ENCODE measurements around the gene OR7G1.

Gene OR7G1, protein sequence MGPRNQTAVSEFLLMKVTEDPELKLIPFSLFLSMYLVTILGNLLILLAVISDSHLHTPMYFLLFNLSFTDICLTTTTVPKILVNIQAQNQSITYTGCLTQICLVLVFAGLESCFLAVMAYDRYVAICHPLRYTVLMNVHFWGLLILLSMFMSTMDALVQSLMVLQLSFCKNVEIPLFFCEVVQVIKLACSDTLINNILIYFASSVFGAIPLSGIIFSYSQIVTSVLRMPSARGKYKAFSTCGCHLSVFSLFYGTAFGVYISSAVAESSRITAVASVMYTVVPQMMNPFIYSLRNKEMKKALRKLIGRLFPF

DNA sequence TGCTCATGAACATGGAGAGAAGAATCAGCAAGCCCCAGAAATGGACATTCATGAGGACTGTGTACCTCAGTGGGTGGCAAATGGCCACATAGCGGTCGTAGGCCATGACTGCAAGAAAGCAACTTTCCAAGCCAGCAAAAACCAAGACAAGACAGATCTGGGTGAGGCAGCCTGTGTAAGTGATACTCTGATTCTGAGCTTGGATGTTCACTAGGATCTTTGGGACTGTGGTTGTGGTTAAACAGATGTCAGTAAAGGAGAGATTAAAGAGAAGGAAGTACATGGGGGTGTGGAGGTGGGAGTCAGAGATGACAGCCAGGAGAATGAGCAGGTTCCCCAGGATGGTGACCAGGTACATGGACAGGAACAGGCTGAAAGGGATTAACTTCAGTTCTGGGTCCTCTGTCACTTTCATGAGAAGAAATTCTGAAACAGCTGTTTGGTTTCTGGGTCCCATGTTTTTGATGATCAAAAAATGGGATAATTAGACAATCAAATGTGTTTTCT, at the start of gene OR7G1:
TSS of gene OR7G1 (minus strand) at position 457 of the 507 bp plus-strand sequence. CDS start at position 457, 0 bp downstream.
- DNase-seq (ENCODE audit: low spot score) (no peak), ATAC-seq (ENCODE audit: low read depth) (no peak)
- TF ChIP-seq, protein P1, sequence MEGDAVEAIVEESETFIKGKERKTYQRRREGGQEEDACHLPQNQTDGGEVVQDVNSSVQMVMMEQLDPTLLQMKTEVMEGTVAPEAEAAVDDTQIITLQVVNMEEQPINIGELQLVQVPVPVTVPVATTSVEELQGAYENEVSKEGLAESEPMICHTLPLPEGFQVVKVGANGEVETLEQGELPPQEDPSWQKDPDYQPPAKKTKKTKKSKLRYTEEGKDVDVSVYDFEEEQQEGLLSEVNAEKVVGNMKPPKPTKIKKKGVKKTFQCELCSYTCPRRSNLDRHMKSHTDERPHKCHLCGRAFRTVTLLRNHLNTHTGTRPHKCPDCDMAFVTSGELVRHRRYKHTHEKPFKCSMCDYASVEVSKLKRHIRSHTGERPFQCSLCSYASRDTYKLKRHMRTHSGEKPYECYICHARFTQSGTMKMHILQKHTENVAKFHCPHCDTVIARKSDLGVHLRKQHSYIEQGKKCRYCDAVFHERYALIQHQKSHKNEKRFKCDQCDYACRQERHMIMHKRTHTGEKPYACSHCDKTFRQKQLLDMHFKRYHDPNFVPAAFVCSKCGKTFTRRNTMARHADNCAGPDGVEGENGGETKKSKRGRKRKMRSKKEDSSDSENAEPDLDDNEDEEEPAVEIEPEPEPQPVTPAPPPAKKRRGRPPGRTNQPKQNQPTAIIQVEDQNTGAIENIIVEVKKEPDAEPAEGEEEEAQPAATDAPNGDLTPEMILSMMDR (IDR thresholded peaks at IDR 0.05; ENCODE audit: poor library complexity, severe bottlenecking), result no peak
- Histone ChIP-seq H3K27ac (ENCODE audit: poor library complexity, severe bottlenecking) (no peak within 1 kb of the TSS), H3K27me3 (ENCODE audit: insufficient read depth, poor library complexity, severe bottlenecking) (no peaks in the 10 kb centered on the region), H3K36me3 (ENCODE audit: low read depth) (no peaks in the 10 kb centered on the region), H3K4me1 (ENCODE audit: insufficient read depth, poor library complexity, severe bottlenecking) (no peaks in the 10 kb centered on the region), H3K9me3 (ENCODE audit: severe bottlenecking) (no peaks in the 10 kb centered on the region), H3K4me3 (ENCODE audit: severe bottlenecking) (no peak within 1 kb of the TSS)

DNA sequence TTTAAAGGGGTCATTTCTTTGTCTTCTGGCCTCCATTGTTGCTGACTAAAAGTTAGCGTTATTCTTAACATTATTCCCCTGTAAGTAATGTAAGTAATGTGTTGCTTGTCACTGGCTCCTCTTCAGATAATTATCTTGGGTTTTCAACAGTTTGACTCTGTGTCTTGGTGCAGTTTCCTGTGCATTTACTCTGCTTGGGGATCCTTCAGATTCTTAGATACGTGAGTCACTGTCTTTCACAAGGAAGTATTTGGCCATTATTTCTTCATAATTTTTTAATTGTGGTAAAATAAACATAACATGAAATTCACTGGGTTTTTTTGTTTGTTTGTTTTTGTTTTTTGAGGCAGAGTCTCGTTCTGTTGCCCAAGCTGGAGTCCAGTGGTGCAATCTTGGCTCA, 49.7 kb upstream of the OR7G1 start:
- peaks cover 55% of the 10 kb centered on the region for H3K36me3 ChIP-seq (ENCODE audit: low read depth)
- H3K27me3 ChIP-seq (ENCODE audit: insufficient read depth, poor library complexity, severe bottlenecking), result no peaks in the 10 kb centered on the region
- H3K27ac ChIP-seq (ENCODE audit: poor library complexity, severe bottlenecking), result no peak overlapping the region
- H3K4me1 ChIP-seq (ENCODE audit: insufficient read depth, poor library complexity, severe bottlenecking), result no peaks in the 10 kb centered on the region
- no peak for DNase-seq (ENCODE audit: low spot score)
- TF ChIP-seq, protein P1 (IDR thresholded peaks at IDR 0.05; ENCODE audit: poor library complexity, severe bottlenecking), result no peak
- ATAC-seq (ENCODE audit: low read depth), result no peak
- H3K9me3 ChIP-seq (ENCODE audit: severe bottlenecking), result no peaks in the 10 kb centered on the region
- H3K4me3 ChIP-seq (ENCODE audit: severe bottlenecking), result no peak overlapping the region

DNA sequence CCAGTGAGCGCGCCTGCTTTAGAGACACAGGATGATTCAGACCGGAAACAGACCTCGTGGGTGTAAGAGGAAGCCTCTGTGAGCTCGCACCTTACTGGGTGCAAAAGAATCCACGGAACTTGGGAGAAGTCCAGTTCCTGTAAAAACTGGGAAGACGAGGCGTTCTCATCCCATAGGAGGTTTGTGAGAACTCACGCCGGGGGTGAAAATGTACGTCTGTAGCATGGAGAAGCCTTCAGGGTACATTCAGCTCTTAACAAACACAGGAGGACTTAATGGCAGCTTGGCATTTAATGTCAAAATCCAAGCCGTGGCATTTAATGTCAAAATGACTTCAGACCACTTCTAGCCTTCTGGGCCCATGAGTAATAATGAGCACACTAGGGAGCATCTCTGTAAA, 45.9 kb upstream of the OR7G1 start:
- Histone ChIP-seq H3K27ac (ENCODE audit: poor library complexity, severe bottlenecking) (no peak overlapping the region), H3K36me3 (ENCODE audit: low read depth) (peaks cover 91% of the 10 kb centered on the region), H3K4me3 (ENCODE audit: severe bottlenecking) (no peak overlapping the region), H3K9me3 (ENCODE audit: severe bottlenecking) (peaks cover 3% of the 10 kb centered on the region), H3K27me3 (ENCODE audit: insufficient read depth, poor library complexity, severe bottlenecking) (no peaks in the 10 kb centered on the region), H3K4me1 (ENCODE audit: insufficient read depth, poor library complexity, severe bottlenecking) (no peaks in the 10 kb centered on the region)
- TF ChIP-seq, protein P1 (IDR thresholded peaks at IDR 0.05; ENCODE audit: poor library complexity, severe bottlenecking), result no peak
- DNase-seq (ENCODE audit: low spot score) (no peak), ATAC-seq (ENCODE audit: low read depth) (no peak)

DNA sequence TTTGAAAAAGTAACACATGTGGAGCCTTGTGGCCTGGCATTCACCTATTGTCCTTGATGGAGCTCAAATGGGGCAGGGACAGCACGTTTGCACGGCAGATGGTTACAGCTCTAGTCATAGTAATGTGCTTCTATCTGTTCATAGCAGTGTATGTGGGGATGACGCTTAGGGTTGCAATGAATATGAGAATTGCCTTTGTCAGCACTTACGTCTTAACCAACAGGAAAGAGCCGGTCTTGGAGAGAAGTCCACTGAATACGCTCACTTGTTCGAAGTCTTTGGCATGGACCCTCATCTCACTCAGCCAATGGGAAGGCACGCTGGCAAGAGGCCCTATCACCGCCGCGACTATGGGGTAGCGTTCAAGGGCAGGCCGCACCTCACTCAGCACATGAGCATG, 44.3 kb upstream of the OR7G1 start:
- TF ChIP-seq, protein P1 (IDR thresholded peaks at IDR 0.05; ENCODE audit: poor library complexity, severe bottlenecking), result no peak
- H3K27me3 ChIP-seq (ENCODE audit: insufficient read depth, poor library complexity, severe bottlenecking), result no peaks in the 10 kb centered on the region
- DNase-seq (ENCODE audit: low spot score) (no peak), ATAC-seq (ENCODE audit: low read depth) (no peak)
- H3K27ac ChIP-seq (ENCODE audit: poor library complexity, severe bottlenecking), result no peak overlapping the region
- peaks cover 4% of the 10 kb centered on the region for H3K9me3 ChIP-seq (ENCODE audit: severe bottlenecking)
- peaks cover 97% of the 10 kb centered on the region for H3K36me3 ChIP-seq (ENCODE audit: low read depth)
- no peak overlapping the region for H3K4me3 ChIP-seq (ENCODE audit: severe bottlenecking)
- H3K4me1 ChIP-seq (ENCODE audit: insufficient read depth, poor library complexity, severe bottlenecking), result no peaks in the 10 kb centered on the region

DNA sequence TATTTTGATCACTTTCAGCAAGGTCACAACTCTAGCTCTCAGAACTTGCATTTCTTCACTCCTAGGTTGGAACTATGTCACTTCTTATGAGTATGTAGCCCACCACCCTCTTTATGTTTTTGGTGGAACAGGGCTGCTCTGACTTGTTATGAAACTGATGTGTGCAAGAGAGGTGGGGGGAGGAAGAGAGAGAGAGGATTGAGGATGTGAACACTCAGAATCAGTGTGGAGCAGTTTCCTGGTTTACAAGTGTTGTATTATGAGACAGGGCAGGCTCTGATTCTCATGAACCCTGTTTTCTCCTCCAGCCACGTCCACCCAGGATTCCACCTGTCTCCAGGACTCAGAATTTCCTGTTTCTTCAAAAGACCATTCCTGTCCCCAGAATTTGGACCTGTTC, 40.7 kb upstream of the OR7G1 start:
- TF ChIP-seq, protein P1 (IDR thresholded peaks at IDR 0.05; ENCODE audit: poor library complexity, severe bottlenecking), result no peak
- no peak overlapping the region for H3K27ac ChIP-seq (ENCODE audit: poor library complexity, severe bottlenecking)
- H3K4me1 ChIP-seq (ENCODE audit: insufficient read depth, poor library complexity, severe bottlenecking), result no peaks in the 10 kb centered on the region
- H3K36me3 ChIP-seq (ENCODE audit: low read depth), result peaks cover 95% of the 10 kb centered on the region
- no peak overlapping the region for H3K4me3 ChIP-seq (ENCODE audit: severe bottlenecking)
- H3K9me3 ChIP-seq (ENCODE audit: severe bottlenecking), result peaks cover 20% of the 10 kb centered on the region
- no peaks in the 10 kb centered on the region for H3K27me3 ChIP-seq (ENCODE audit: insufficient read depth, poor library complexity, severe bottlenecking)
- DNase-seq (ENCODE audit: low spot score) (no peak), ATAC-seq (ENCODE audit: low read depth) (no peak)
